ENCODE results near the gene ANXA2R.
A peak's percentile ranks its signal among the peaks of the same experiment; 100 is the strongest.
"Not testable (repeated sequence)": the region's sequence is repeated elsewhere in the genome, so short reads cannot be mapped to it uniquely, and the experiment has no call there.

ANXA2R gene

DNA sequence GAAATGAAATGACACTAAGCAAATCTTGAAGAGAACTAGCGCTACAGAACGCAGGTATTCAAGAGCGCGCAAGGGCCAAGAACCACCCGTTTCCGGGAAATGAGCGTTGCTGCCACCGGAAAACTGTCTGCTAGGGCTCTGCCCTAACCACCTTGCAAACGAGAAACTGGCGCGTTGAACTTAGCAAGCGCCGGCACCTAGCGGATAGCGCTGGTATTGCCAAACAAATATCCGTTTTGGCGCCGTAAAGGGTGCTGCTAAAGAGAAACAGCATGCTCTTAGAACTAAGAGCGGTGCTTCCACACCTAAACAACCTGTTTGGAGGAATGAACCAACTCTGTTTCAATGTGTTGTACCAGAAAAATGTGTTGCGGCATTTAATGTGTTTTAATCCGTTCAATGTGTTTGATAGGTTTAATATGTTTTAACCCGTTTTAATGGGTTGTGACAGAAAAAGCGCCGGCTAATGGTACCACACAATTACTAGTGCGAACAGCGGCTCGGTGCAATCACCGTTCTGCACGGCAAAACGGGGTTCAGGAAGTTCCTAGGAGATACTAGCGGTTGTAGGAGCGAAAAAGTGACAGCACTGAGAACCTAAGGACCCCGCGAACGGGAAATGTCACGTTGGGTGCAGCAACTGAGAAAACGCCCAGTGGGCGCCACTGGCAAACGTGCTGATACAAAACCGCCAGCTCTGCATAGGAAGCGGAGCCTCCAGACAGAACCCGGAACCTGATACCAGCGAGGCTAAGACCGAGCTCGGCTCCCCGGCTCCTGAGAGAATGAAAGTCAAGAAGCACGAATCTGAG, at the start of gene ANXA2R:
Gene ANXA2R, minus strand, starts transcription at position 33 of the 812 bp plus-strand sequence. CDS start 273 bp downstream, outside the sequence.
- peak within 1 kb of the TSS; percentile 60 for H2AFZ ChIP-seq (ENCODE audit: low read depth, low read length)
- peak within 1 kb of the TSS; percentile 52 to 71 for H3K4me3 ChIP-seq (ENCODE audit: low read depth in 1 of 2, low read length in 2 of 2)
- DNase-seq (peak; percentile 96), ATAC-seq (ENCODE audit: insufficient read depth, low read depth) (peak; percentile 53)
- no peaks in the 10 kb centered on the region for H3K9me3 ChIP-seq (ENCODE audit: insufficient read depth, low read length, severe bottlenecking)
- H3K4me2 ChIP-seq (ENCODE audit: insufficient read depth, low read length) = peak within 1 kb of the TSS; percentile 82
- peak within 1 kb of the TSS; percentile 100 for H3K27ac ChIP-seq (ENCODE audit: low read length)
- TF ChIP-seq, protein P1, sequence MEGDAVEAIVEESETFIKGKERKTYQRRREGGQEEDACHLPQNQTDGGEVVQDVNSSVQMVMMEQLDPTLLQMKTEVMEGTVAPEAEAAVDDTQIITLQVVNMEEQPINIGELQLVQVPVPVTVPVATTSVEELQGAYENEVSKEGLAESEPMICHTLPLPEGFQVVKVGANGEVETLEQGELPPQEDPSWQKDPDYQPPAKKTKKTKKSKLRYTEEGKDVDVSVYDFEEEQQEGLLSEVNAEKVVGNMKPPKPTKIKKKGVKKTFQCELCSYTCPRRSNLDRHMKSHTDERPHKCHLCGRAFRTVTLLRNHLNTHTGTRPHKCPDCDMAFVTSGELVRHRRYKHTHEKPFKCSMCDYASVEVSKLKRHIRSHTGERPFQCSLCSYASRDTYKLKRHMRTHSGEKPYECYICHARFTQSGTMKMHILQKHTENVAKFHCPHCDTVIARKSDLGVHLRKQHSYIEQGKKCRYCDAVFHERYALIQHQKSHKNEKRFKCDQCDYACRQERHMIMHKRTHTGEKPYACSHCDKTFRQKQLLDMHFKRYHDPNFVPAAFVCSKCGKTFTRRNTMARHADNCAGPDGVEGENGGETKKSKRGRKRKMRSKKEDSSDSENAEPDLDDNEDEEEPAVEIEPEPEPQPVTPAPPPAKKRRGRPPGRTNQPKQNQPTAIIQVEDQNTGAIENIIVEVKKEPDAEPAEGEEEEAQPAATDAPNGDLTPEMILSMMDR (IDR thresholded peaks at IDR 0.05; ENCODE audit: borderline replicate concordance, extremely low read depth, low read length, poor library complexity, severe bottlenecking) = peak; percentile 86
- TF ChIP-seq EZH2 (IDR thresholded peaks at IDR 0.05; ENCODE audit: borderline replicate concordance, low read depth, low read length, severe bottlenecking) = no peak
- no peaks in the 10 kb centered on the region for H3K27me3 ChIP-seq (ENCODE audit: insufficient read depth, low read length, poor library complexity)
- peaks cover 44% of the 10 kb centered on the region for H3K4me1 ChIP-seq (ENCODE audit: insufficient read depth, low read length)
- peaks cover 5% of the 10 kb centered on the region; the same call in 1 of the 2 replicates for H4K20me1 ChIP-seq (ENCODE audit: insufficient read depth, low read length)
- H3K36me3 ChIP-seq (ENCODE audit: insufficient read depth, low read length) = peaks cover 7% of the 10 kb centered on the region; the same call in 1 of the 2 replicates
- H3K9ac ChIP-seq (ENCODE audit: low read depth, low read length) = peak within 1 kb of the TSS; percentile 90
- H3K79me2 ChIP-seq (ENCODE audit: insufficient read depth, low read length) = peaks cover 92% of the 10 kb centered on the region

DNA sequence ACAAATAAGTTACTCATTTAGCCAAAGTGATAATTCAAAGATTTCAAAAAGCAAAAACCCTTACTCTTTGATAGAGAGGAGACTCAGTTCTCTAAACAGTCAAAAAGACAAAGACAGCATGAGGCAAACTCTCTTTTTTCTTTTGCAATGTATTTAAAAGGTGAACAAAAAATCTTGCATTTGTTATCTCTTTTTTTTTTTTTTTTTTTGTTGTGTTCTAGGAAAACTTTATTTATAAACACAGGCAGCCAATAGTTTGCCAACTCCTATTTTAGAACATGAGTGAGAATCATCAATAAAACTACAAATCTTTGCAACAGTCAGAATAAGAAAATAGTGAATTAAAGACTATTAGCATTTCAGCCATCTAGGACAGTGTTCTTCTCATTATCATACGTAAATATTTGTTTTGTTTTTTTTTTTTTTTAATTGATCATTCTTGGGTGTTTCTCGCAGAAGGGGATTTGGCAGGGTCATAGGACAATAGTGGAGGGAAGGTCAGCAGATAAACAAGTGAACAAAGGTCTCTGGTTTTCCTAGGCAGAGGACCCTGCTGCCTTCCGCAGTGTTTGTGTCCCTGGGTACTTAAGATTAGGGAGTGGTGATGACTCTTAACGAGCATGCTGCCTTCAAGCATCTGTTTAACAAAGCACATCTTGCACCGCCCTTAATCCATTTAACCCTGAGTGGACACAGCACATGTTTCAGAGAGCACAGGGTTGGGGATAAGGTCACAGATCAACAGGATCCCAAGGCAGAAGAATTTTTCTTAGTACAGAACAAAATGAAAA, 46.2 kb upstream of the ANXA2R start:
- H3K27ac ChIP-seq (ENCODE audit: low read length); DNase-seq; H2AFZ ChIP-seq (ENCODE audit: low read depth, low read length); ATAC-seq (ENCODE audit: insufficient read depth, low read depth); H3K4me2 ChIP-seq (ENCODE audit: insufficient read depth, low read length); H3K4me1 ChIP-seq (ENCODE audit: insufficient read depth, low read length); H3K36me3 ChIP-seq (ENCODE audit: insufficient read depth, low read length); H4K20me1 ChIP-seq (ENCODE audit: insufficient read depth, low read length); H3K27me3 ChIP-seq (ENCODE audit: insufficient read depth, low read length, poor library complexity); H3K4me3 ChIP-seq (ENCODE audit: low read depth in 1 of 2, low read length in 2 of 2); H3K9ac ChIP-seq (ENCODE audit: low read depth, low read length); H3K79me2 ChIP-seq (ENCODE audit: insufficient read depth, low read length): not testable (repeated sequence)
- H3K9me3 ChIP-seq (ENCODE audit: insufficient read depth, low read length, severe bottlenecking) = peaks cover 18% of the 10 kb centered on the region

GRCh38 chr5:43085453-43085852, 45.3 kb upstream of the ANXA2R start:
- Histone ChIP-seq H3K27me3 (ENCODE audit: insufficient read depth, low read length, poor library complexity) (no peaks in the 10 kb centered on the region), H3K9ac (ENCODE audit: low read depth, low read length) (no peak overlapping the region), H3K4me1 (ENCODE audit: insufficient read depth, low read length) (no peaks in the 10 kb centered on the region), H3K36me3 (ENCODE audit: insufficient read depth, low read length) (peaks cover 16% of the 10 kb centered on the region; the same call in 1 of the 2 replicates), H3K79me2 (ENCODE audit: insufficient read depth, low read length) (no peaks in the 10 kb centered on the region), H3K27ac (ENCODE audit: low read length) (no peak overlapping the region), H3K4me2 (ENCODE audit: insufficient read depth, low read length) (no peak overlapping the region), H3K9me3 (ENCODE audit: insufficient read depth, low read length, severe bottlenecking) (peaks cover 18% of the 10 kb centered on the region), H4K20me1 (ENCODE audit: insufficient read depth, low read length) (no peaks in the 10 kb centered on the region), H2AFZ (ENCODE audit: low read depth, low read length) (no peak overlapping the region), H3K4me3 (ENCODE audit: low read depth in 1 of 2, low read length in 2 of 2) (no peak overlapping the region)
- ATAC-seq (ENCODE audit: insufficient read depth, low read depth) (no peak), DNase-seq (no peak)
- TF ChIP-seq EZH2 (IDR thresholded peaks at IDR 0.05; ENCODE audit: borderline replicate concordance, low read depth, low read length, severe bottlenecking) = no peak
- TF ChIP-seq, protein P1 (IDR thresholded peaks at IDR 0.05; ENCODE audit: borderline replicate concordance, extremely low read depth, low read length, poor library complexity, severe bottlenecking) = no peak

DNA sequence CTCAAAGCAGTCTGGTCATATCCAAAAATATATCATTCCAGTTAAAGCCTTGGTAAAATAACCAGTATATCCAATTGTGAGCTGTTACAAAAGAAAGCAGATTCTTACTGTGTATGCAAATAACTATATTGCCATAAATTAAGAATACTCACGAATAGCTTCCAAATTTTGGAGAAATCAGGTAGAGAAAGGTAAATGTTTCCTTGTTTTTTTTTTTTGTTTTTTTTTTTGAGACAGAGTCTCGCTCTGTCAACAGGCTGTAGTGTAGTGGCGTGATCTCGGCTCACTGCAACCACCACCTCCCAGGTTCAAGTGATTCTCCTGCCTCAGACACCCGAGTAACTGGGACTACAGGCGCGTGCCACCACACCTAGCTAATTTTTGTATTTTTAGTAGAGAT, 44.3 kb upstream of the ANXA2R start:
- not testable (repeated sequence) for H3K4me2 ChIP-seq (ENCODE audit: insufficient read depth, low read length); H4K20me1 ChIP-seq (ENCODE audit: insufficient read depth, low read length); H3K4me3 ChIP-seq (ENCODE audit: low read depth in 1 of 2, low read length in 2 of 2); DNase-seq; H3K27me3 ChIP-seq (ENCODE audit: insufficient read depth, low read length, poor library complexity); ATAC-seq (ENCODE audit: insufficient read depth, low read depth); H2AFZ ChIP-seq (ENCODE audit: low read depth, low read length); H3K4me1 ChIP-seq (ENCODE audit: insufficient read depth, low read length); H3K79me2 ChIP-seq (ENCODE audit: insufficient read depth, low read length); H3K27ac ChIP-seq (ENCODE audit: low read length); H3K9ac ChIP-seq (ENCODE audit: low read depth, low read length)
- Histone ChIP-seq H3K9me3 (ENCODE audit: insufficient read depth, low read length, severe bottlenecking) (peaks cover 18% of the 10 kb centered on the region), H3K36me3 (ENCODE audit: insufficient read depth, low read length) (peaks cover 22% of the 10 kb centered on the region; the same call in 1 of the 2 replicates)

- H3K79me2 ChIP-seq (ENCODE audit: insufficient read depth, low read length) = peaks cover 13% of the 10 kb centered on the region
- peaks cover 37% of the 10 kb centered on the region for H3K36me3 ChIP-seq (ENCODE audit: insufficient read depth, low read length)
- H3K9me3 ChIP-seq (ENCODE audit: insufficient read depth, low read length, severe bottlenecking) = peaks cover 18% of the 10 kb centered on the region
- H3K4me2 ChIP-seq (ENCODE audit: insufficient read depth, low read length); H3K4me1 ChIP-seq (ENCODE audit: insufficient read depth, low read length); H2AFZ ChIP-seq (ENCODE audit: low read depth, low read length); H3K27ac ChIP-seq (ENCODE audit: low read length); H4K20me1 ChIP-seq (ENCODE audit: insufficient read depth, low read length); H3K9ac ChIP-seq (ENCODE audit: low read depth, low read length); H3K4me3 ChIP-seq (ENCODE audit: low read depth in 1 of 2, low read length in 2 of 2); ATAC-seq (ENCODE audit: insufficient read depth, low read depth); H3K27me3 ChIP-seq (ENCODE audit: insufficient read depth, low read length, poor library complexity); DNase-seq: not testable (repeated sequence)
Observed at GRCh38 chr5:43081345-43081744, 41.2 kb upstream of the ANXA2R start.
